IMR-90 (cell line): ENCODE results near the gene SOBP. TPM values are rescaled to one million over a fixed set of nuclear protein-coding genes. Genes with fewer than 3 reads are reported as not detected.

Source experiments
- ATAC-seq: fragments of 200-7000 bp; cut with Tn5 transposase; 2 replicates; pipeline ENCODE4 v1.9.1; 2020; ENCODE audit warnings: low read depth, mild to moderate bottlenecking, moderate library complexity
- BruUV-seq: library from RNA; stranded (reverse); fragments of 400-500 nt; replicated peaks from 2 replicates; lab custom pipeline; 2021; lab: Mats Ljungman, UMichigan
- CTCF ChIA-PET: fragments of 300-600 bp; formaldehyde crosslinking; extraction: SDS; loops from one replicate; lab custom pipeline; 2021; ENCODE audit warnings: antibody characterized with exemption; lab: Yijun Ruan, JAX
- POLR2A ChIA-PET: fragments of 300-600 bp; sonication (Branson Sonifier 250); formaldehyde crosslinking; loops from one replicate; lab custom pipeline; 2022; ENCODE audit warnings: antibody characterized with exemption; ENCODE audit not compliant: unreplicated experiment; lab: Charles Lee
- DNase-seq: peaks from one replicate; pipeline ENCODE4 v3.0.0; 2013
- H2AFZ ChIP-seq: replicated peaks from 2 replicates; pipeline ENCODE3; 2013; ENCODE audit warnings: low read length, mild to moderate bottlenecking; ENCODE audit not compliant: poor library complexity
- H2AK5ac ChIP-seq: 2 replicates; pipeline ENCODE4 v1.6.1; 2013; ENCODE audit warnings: low read depth, low read length, inconsistent platforms
- H2AK9ac ChIP-seq: replicated peaks from 2 replicates; pipeline ENCODE3; 2013; ENCODE audit warnings: mild to moderate bottlenecking, low read depth, low read length, moderate library complexity; ENCODE audit not compliant: poor library complexity
- H2BK120ac ChIP-seq: 2 replicates; pipeline ENCODE4 v1.6.1; 2013; ENCODE audit warnings: low read depth, low read length, inconsistent platforms
- H2BK15ac ChIP-seq: 3 replicates; pipeline ENCODE4 v1.6.1; 2013; ENCODE audit warnings: low read depth, low read length, inconsistent platforms
- H2BK20ac ChIP-seq: 2 replicates; pipeline ENCODE4 v1.6.1; 2013; ENCODE audit warnings: low read depth, mild to moderate bottlenecking, inconsistent platforms, low read length, moderate library complexity
- H2BK5ac ChIP-seq: 2 replicates; pipeline ENCODE4 v1.6.1; 2013; ENCODE audit warnings: mild to moderate bottlenecking, low read depth, low read length, inconsistent platforms; ENCODE audit not compliant: poor library complexity, severe bottlenecking
- H3K14ac ChIP-seq: replicated peaks from 2 replicates; pipeline ENCODE4 v1.6.1; 2013; ENCODE audit warnings: low read depth, low read length, inconsistent platforms
- H3K18ac ChIP-seq: 2 replicates; pipeline ENCODE4 v1.6.1; 2013; ENCODE audit warnings: low read depth, low read length, control low read depth
- H3K23ac ChIP-seq: 2 replicates; pipeline ENCODE4 v1.6.1; 2013; ENCODE audit warnings: low read depth, low read length, inconsistent platforms
- H3K27ac ChIP-seq: 2 replicates; pipeline ENCODE4 v1.5.1; 2013; ENCODE audit warnings: mild to moderate bottlenecking, control low read depth, low read length; ENCODE audit not compliant: insufficient read depth
- H3K27me3 ChIP-seq: 2 replicates; pipeline ENCODE4 v1.6.1; 2013; ENCODE audit warnings: low read length; ENCODE audit not compliant: control insufficient read depth, insufficient read depth
- H3K36me3 ChIP-seq: 2 replicates; pipeline ENCODE4 v1.6.1; 2013; ENCODE audit warnings: low read length, mixed read lengths; ENCODE audit not compliant: control insufficient read depth, insufficient read depth
- H3K4ac ChIP-seq: 2 replicates; pipeline ENCODE4 v1.6.1; 2013; ENCODE audit warnings: low read depth, low read length, inconsistent platforms
- H3K4me1 ChIP-seq: 2 replicates; pipeline ENCODE4 v1.6.1; 2013; ENCODE audit warnings: low read length, mixed read lengths; ENCODE audit not compliant: control insufficient read depth, insufficient read depth
- H3K4me2 ChIP-seq: 2 replicates; pipeline ENCODE4 v1.6.1; 2013; ENCODE audit warnings: low read depth, mild to moderate bottlenecking, control low read depth, low read length, moderate library complexity
- H3K4me3 ChIP-seq: 2 replicates; pipeline ENCODE4 v1.5.1; 2013; ENCODE audit warnings: low read depth, mild to moderate bottlenecking, control low read depth, low read length, moderate library complexity; ENCODE audit not compliant: insufficient read depth
- H3K56ac ChIP-seq: 2 replicates; pipeline ENCODE4 v1.6.1; 2013; ENCODE audit warnings: low read length, inconsistent platforms; ENCODE audit not compliant: insufficient read depth; ENCODE audit errors: extremely low read depth
- H3K79me1 ChIP-seq, 2 experiments: 2 replicates each; pipeline ENCODE4 v1.6.1; 2013; ENCODE audit warnings: low read length in 2 of 2, inconsistent platforms in 1 of 2, low read depth in 1 of 2
- H3K9ac ChIP-seq: 2 replicates; pipeline ENCODE4 v1.6.1; 2013; ENCODE audit warnings: low read depth, low read length, control low read depth
- H3K9me1 ChIP-seq: 2 replicates; pipeline ENCODE4 v1.6.1; 2013; ENCODE audit warnings: low read length, inconsistent platforms; ENCODE audit not compliant: insufficient read depth
- H3K9me3 ChIP-seq: 2 replicates; pipeline ENCODE4 v1.6.1; 2013; ENCODE audit warnings: low read length; ENCODE audit not compliant: control insufficient read depth, insufficient read depth
- H4K20me1 ChIP-seq: 2 replicates; pipeline ENCODE4 v1.6.1; 2013; ENCODE audit warnings: low read length, inconsistent platforms; ENCODE audit not compliant: insufficient read depth
- H4K5ac ChIP-seq: 2 replicates; pipeline ENCODE4 v1.6.1; 2013; ENCODE audit warnings: mild to moderate bottlenecking, low read depth, low read length, control low read depth
- H4K8ac ChIP-seq, 2 experiments: 2 replicates each; pipeline ENCODE4 v1.6.1; 2013; ENCODE audit warnings: low read depth in 2 of 2, low read length in 2 of 2, control low read depth in 1 of 2, inconsistent platforms in 1 of 2
- H4K91ac ChIP-seq: 2 replicates; pipeline ENCODE4 v1.6.1; 2013; ENCODE audit warnings: low read depth, low read length, inconsistent platforms; ENCODE audit not compliant: insufficient read depth
- BHLHE40 ChIP-seq: fragments of 150-350 bp; IDR thresholded peaks from 2 replicates; pipeline ENCODE4 v1.6.1; 2016; ENCODE audit warnings: mild to moderate bottlenecking, low read depth, low read length
- CEBPB ChIP-seq: IDR thresholded peaks from 2 replicates; pipeline ENCODE4 v1.6.1; 2012; ENCODE audit warnings: low read depth, low read length, improper control_type of control experiment
- ELK1 ChIP-seq: fragments of 150-350 bp; IDR thresholded peaks from 2 replicates; pipeline ENCODE4 v1.6.1; 2016; ENCODE audit warnings: low read depth, mild to moderate bottlenecking, low read length, moderate library complexity, borderline replicate concordance
- FOS ChIP-seq: fragments of 150-350 bp; IDR thresholded peaks from 2 replicates; pipeline ENCODE4 v1.6.1; 2016; ENCODE audit warnings: low read depth, low read length
- MAFK ChIP-seq: IDR thresholded peaks from 2 replicates; pipeline ENCODE4 v1.6.1; 2012; ENCODE audit warnings: low read depth, low read length, improper control_type of control experiment
- MAZ ChIP-seq: IDR thresholded peaks from 2 replicates; pipeline ENCODE4 v1.6.1; 2012; ENCODE audit warnings: low read depth, mild to moderate bottlenecking, low read length, improper control_type of control experiment, moderate library complexity, borderline replicate concordance
- POLR2A ChIP-seq: IDR thresholded peaks from 2 replicates; pipeline ENCODE4 v1.6.1; 2012; ENCODE audit warnings: mild to moderate bottlenecking, low read depth, low read length
- RCOR1 ChIP-seq: IDR thresholded peaks from 2 replicates; pipeline ENCODE4 v1.6.1; 2012; ENCODE audit warnings: mild to moderate bottlenecking, low read length, improper control_type of control experiment; ENCODE audit not compliant: insufficient replicate concordance
- RFX5 ChIP-seq: IDR thresholded peaks from 2 replicates; pipeline ENCODE4 v1.8.0; 2012; ENCODE audit warnings: low read depth, mild to moderate bottlenecking, low read length, moderate library complexity
- WGBS, 2 experiments: methylation state at CpG; one replicate each; pipeline versions ENCODE4 v1.1.5 to v1.1.7; 2013; ENCODE audit warnings: missing lambda C conversion rate in 2 of 2; ENCODE audit not compliant: insufficient read length in 1 of 2; ENCODE audit errors: extremely low coverage in 2 of 2; 5-methylcytosine and 5-hydroxymethylcytosine counted together
- dilution Hi-C: fragments of 300-500 bp; cut with HindIII; formaldehyde crosslinking; loops from one replicate; pipeline ENCODE4 v1.14.3; 2018; ENCODE audit warnings: low sequenced_read_pairs; ENCODE audit not compliant: unreplicated experiment
- in situ Hi-C: fragments of 300-500 bp; cut with MboI; formaldehyde crosslinking; loops from 3 replicates; pipeline ENCODE4 v1.14.3; 2019; ENCODE audit warnings: low sequenced_read_pairs, inconsistent platforms, mixed read lengths
- intact Hi-C: fragments of 100-400 bp; cut with micrococcal nuclease; formaldehyde crosslinking; loops from 2 replicates; pipeline ENCODE4 v1.10.0; 2022
- polyA plus RNA-seq, 3 experiments: library from polyadenylated mRNA; depleted of rRNA; stranded (reverse); fragments of >200 nt; gene quantifications; 2 replicates each; pipeline ENCODE4 v1.2.3, GENCODE V29; 2012; ENCODE audit warnings: low replicate concordance in 1 of 3
- total RNA-seq: library from RNA; depleted of rRNA; stranded (reverse); fragments of >200 nt; gene quantifications from 2 replicates; pipeline ENCODE4 v1.2.3, GENCODE V29; 2012

SOBP gene
- total and polyA plus RNA-seq, 2 of the 4 experiments (the other 2 are of a cell fraction): 0.60 to 0.72 TPM

- Histone ChIP-seq H3K18ac (no peak overlapping the region), H3K79me1 (no peaks in the 10 kb centered on the region), H2BK20ac (no peak overlapping the region), H3K9me1 (no peaks in the 10 kb centered on the region), H4K5ac (no peak overlapping the region), H2BK120ac (no peak overlapping the region), H3K9ac (no peak overlapping the region), H4K91ac (no peak overlapping the region), H3K56ac (no peak overlapping the region), H2BK15ac (no peak overlapping the region), H4K8ac (no peak overlapping the region), H2AFZ (no peak overlapping the region), H3K4me2 (no peak overlapping the region), H3K36me3 (peaks cover 12% of the 10 kb centered on the region; the same call in 1 of the 2 replicates), H2BK5ac (no peak overlapping the region), H3K4me1 (no peaks in the 10 kb centered on the region; the same call in 1 of the 2 replicates), H3K27ac (no peak overlapping the region), H3K14ac (no peak overlapping the region), H4K20me1 (no peaks in the 10 kb centered on the region), H2AK9ac (no peak overlapping the region), H3K27me3 (peaks cover 2% of the 10 kb centered on the region; the same call in 1 of the 2 replicates), H3K9me3 (no peaks in the 10 kb centered on the region), H3K23ac (no peak overlapping the region), H2AK5ac (no peak overlapping the region), H3K4me3 (no peak overlapping the region), H3K4ac (no peak overlapping the region)
- no TSS peak for BruUV-seq
- WGBS, 2 experiments: 100% methylated on average over 1 of the region's 4 CpGs; no CpG with 5 or more reads in 1 of the 2 experiments
- TF ChIP-seq RCOR1: no peak
- no peak for TF ChIP-seq POLR2A
- TF ChIP-seq ELK1: no peak
- TF ChIP-seq BHLHE40: no peak
- TF ChIP-seq FOS: no peak
- TF ChIP-seq RFX5: no peak
- TF ChIP-seq CEBPB: no peak
- TF ChIP-seq MAZ: no peak
- TF ChIP-seq MAFK: no peak
- ChIA-PET CTCF (no interaction called here), POLR2A (no interaction called here)
- dilution Hi-C loops: no loop called here
- intact Hi-C loops: no loop called here
- in situ Hi-C loops: no loop called here
- ATAC-seq: no peak
- DNase-seq: no peak
These were observed 148.6 kb downstream of the SOBP start for GRCh38 chr6:107638493-107638892.
